Natural killer cell (primary cell): ENCODE results near the gene SHANK2. TPM values are rescaled to one million over a fixed set of nuclear protein-coding genes. Genes with fewer than 3 reads are reported as not detected.
"Not testable (repeated sequence)": the region's sequence is repeated elsewhere in the genome, so short reads cannot be mapped to it uniquely, and the experiment has no call there.

Experiments
- ATAC-seq, 3 donors: fragments of 150-1000 bp in 2 of 3; fragments of 200-7000 bp in 1 of 3; cut with Tn5 transposase; 1 replicate in 1 of 3; 2 replicates in 2 of 3; pipeline ENCODE4 v1.10.0; 2021; ENCODE audit warnings: mild to moderate bottlenecking in 2 of 3, moderate library complexity in 2 of 3
- DNase-seq, 2 donors: peaks; one replicate each; pipeline versions ENCODE4 v3.0.0 to v3.0.0-alpha.2; 2013 to 2021; ENCODE audit warnings: mixed read lengths in 1 of 2
- H3K27ac ChIP-seq: one replicate; pipeline ENCODE4 v1.5.1; 2013; ENCODE audit warnings: mild to moderate bottlenecking, low read length
- H3K27me3 ChIP-seq: one replicate; pipeline ENCODE4 v1.6.1; 2013; ENCODE audit warnings: low read length; ENCODE audit not compliant: control insufficient read depth, insufficient read depth
- H3K36me3 ChIP-seq: one replicate; pipeline ENCODE4 v1.6.1; 2013; ENCODE audit warnings: low read length; ENCODE audit not compliant: control insufficient read depth, insufficient read depth
- H3K4me1 ChIP-seq: one replicate; pipeline ENCODE4 v1.6.1; 2013; ENCODE audit warnings: low read length; ENCODE audit not compliant: control insufficient read depth, insufficient read depth
- H3K4me3 ChIP-seq: one replicate; pipeline ENCODE4 v1.5.1; 2013; ENCODE audit warnings: low read length
- H3K9me3 ChIP-seq: one replicate; pipeline ENCODE4 v1.6.1; 2013; ENCODE audit warnings: low read length; ENCODE audit not compliant: control insufficient read depth, insufficient read depth
- H3K27ac Mint-ChIP-seq, 2 donors: one replicate each; pipeline ENCODE4 v1.8.0; 2022; ENCODE audit warnings: mild to moderate bottlenecking in 2 of 2, mixed read lengths in 2 of 2, moderate library complexity in 1 of 2
- H3K27me3 Mint-ChIP-seq, 2 donors: one replicate each; pipeline ENCODE4 v1.8.0; 2022; ENCODE audit warnings: low read depth in 2 of 2, mixed read lengths in 2 of 2
- H3K36me3 Mint-ChIP-seq: one replicate; pipeline ENCODE4 v1.8.0; 2022; ENCODE audit warnings: mixed read lengths
- H3K4me1 Mint-ChIP-seq, 2 donors: one replicate each; pipeline ENCODE4 v1.8.0; 2022; ENCODE audit warnings: mixed read lengths in 2 of 2
- H3K4me3 Mint-ChIP-seq: one replicate; pipeline ENCODE4 v1.8.0; 2022; ENCODE audit warnings: mild to moderate bottlenecking, moderate library complexity, mixed read lengths
- H3K9me3 Mint-ChIP-seq, 2 donors: one replicate each; pipeline ENCODE4 v1.8.0; 2022; ENCODE audit warnings: mixed read lengths in 2 of 2
- WGBS: methylation state at CpG from one replicate; pipeline ENCODE4 v1.1.7; 2013; ENCODE audit warnings: missing lambda C conversion rate; ENCODE audit not compliant: insufficient coverage; 5-methylcytosine and 5-hydroxymethylcytosine counted together
- intact Hi-C: fragments of 100-400 bp; cut with micrococcal nuclease; formaldehyde crosslinking; loops from one replicate; pipeline ENCODE4 v1.14.2; 2022
- total RNA-seq, 4 donors: library from RNA; stranded (reverse); fragments of 120-200 nt in 1 of 4; gene quantifications; one replicate each; pipeline versions ENCODE4 v1.2.3 to v1.2.4, GENCODE V29; 2013 to 2022
- TF ChIP-seq, protein P1 (sequence below): fragments of 200-600 bp; IDR thresholded peaks from one replicate; pipeline ENCODE4 v1.8.0; 2022; ENCODE audit warnings: antibody characterized with exemption

The SHANK2 gene
- total RNA-seq, 3 donors from 2014 or later (not counting 1 experiment from before 2014, with no cell fraction given) = 4.9 TPM; not detected in 2

DNA sequence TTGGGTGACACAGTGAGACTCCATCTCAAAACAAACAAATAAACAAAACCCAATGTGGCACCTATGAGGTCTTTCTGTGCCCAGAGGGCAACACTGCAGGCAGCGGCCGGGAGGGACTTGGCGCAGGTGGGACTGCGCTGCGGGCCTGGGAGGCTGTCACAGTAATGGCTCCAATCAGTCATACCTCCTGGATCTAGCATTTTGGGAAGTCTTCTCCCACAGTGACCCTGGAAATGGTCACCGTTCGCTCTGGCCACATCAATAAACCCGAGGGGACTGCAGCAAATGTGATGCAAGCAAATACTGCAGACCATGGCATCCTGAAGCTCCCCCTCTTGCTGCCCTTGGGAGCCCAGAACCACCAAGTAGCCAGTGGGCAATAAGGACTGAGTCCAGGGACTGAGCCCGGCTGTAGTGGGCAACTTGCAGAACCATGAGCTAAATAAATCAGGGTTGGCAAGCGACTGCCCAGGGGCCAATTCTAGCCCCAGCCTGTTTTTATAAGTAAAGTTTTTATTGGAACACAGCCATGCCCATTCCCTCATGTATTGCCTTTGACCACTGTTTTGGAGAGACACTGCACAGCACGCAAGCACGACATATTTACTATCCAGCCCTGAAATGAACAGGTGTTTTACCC, 15.4 kb downstream of the SHANK2 start:
- Histone ChIP-seq H3K36me3 (no peaks in the 10 kb centered on the region), H3K4me3 (no peak overlapping the region), H3K4me1 (no peaks in the 10 kb centered on the region), H3K9me3 (no peaks in the 10 kb centered on the region), H3K27ac (no peak overlapping the region), H3K27me3 (no peaks in the 10 kb centered on the region)
- intact Hi-C loops = no loop called here
- peaks cover 6 to 17% of the 10 kb centered on the region in 2 donors for H3K27me3 Mint-ChIP-seq
- TF ChIP-seq, protein P1, sequence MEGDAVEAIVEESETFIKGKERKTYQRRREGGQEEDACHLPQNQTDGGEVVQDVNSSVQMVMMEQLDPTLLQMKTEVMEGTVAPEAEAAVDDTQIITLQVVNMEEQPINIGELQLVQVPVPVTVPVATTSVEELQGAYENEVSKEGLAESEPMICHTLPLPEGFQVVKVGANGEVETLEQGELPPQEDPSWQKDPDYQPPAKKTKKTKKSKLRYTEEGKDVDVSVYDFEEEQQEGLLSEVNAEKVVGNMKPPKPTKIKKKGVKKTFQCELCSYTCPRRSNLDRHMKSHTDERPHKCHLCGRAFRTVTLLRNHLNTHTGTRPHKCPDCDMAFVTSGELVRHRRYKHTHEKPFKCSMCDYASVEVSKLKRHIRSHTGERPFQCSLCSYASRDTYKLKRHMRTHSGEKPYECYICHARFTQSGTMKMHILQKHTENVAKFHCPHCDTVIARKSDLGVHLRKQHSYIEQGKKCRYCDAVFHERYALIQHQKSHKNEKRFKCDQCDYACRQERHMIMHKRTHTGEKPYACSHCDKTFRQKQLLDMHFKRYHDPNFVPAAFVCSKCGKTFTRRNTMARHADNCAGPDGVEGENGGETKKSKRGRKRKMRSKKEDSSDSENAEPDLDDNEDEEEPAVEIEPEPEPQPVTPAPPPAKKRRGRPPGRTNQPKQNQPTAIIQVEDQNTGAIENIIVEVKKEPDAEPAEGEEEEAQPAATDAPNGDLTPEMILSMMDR = no peak
- H3K9me3 Mint-ChIP-seq = no peaks in the 10 kb centered on the region
- H3K36me3 Mint-ChIP-seq = no peaks in the 10 kb centered on the region
- no peak overlapping the region for H3K4me3 Mint-ChIP-seq
- no peaks in the 10 kb centered on the region for H3K4me1 Mint-ChIP-seq
- 90% methylated on average over 12 of the region's 12 CpGs for WGBS
- ATAC-seq = no peak
- DNase-seq = no peak
- H3K27ac Mint-ChIP-seq = no peak overlapping the region

DNA sequence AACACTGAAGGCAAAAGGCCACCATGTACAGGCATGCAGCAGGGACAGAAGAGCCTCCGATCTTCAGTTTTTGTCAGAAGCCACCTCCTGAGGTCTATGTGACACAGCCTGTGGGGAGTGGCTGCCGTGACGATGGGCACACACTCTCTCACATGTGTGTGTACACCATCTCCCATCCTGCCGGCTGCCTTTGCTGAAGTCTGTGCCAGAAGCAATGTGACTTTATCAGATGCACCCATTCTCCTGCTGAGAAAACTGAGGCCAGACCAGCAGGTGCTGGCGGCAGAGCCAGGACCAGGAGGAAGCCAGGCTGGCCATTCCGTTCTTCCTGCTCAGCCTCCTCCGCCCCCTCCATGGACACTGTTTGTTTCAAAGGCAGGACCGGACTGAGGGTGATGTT, 16.7 kb downstream of the SHANK2 start:
- no peaks in the 10 kb centered on the region for H3K4me1 ChIP-seq
- TF ChIP-seq, protein P1 = no peak
- Mint-ChIP-seq H3K27me3 (peaks cover 2 to 11% of the 10 kb centered on the region in 2 donors), H3K27ac (no peak overlapping the region), H3K36me3 (no peaks in the 10 kb centered on the region), H3K4me3 (no peak overlapping the region), H3K9me3 (no peaks in the 10 kb centered on the region), H3K4me1 (no peaks in the 10 kb centered on the region)
- no peak overlapping the region for H3K27ac ChIP-seq
- ATAC-seq = no peak
- 85% methylated on average over 8 of the region's 8 CpGs for WGBS
- no peak overlapping the region for H3K4me3 ChIP-seq
- H3K36me3 ChIP-seq = no peaks in the 10 kb centered on the region
- H3K9me3 ChIP-seq = no peaks in the 10 kb centered on the region
- no peak for DNase-seq
- intact Hi-C loops = no loop called here
- H3K27me3 ChIP-seq = no peaks in the 10 kb centered on the region

DNA sequence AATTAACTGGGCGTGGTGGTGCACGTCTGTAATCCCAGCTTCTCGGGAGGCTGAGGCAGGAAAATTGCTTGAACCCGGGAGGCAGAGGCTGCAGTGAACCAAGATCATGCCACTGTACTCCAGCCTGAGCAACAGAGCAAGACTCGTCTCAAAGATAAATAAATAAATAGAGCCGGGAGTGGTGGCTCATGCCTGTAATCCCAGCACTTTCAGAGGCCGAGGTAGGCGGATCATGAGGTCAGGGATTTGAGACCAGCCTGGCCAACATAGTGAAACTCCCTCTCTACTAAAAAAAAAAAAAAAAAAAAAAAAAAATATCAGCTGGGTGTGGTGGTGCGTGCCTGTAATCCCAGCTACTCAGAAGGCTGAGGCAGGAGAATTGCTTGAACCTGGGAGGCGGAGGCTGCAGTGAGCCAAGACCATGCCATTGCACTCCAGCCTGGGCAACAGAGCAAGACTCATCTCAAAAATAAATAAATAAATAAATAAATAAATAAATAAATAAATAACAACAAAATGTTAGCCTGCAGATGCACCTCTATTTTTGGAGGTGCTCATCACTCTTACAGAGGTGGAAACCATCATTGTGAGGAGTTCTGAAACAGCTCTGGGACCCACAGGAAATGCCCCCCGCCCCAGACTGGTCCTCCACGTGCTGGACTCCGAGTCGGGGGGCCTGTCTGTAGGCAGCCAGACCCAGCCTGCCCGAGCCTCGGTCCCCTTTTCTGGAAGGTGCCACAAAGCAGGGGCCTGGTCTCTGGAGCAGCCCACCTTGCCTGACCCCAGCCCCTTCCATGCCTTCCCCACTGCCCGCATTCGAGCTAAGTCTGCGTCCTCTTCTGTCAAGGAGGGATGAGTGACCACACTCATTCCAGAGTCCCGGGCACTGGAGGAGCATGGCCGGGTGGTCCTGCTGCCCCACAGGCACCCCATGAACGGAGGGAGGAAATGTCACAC, 18.2 kb downstream of the SHANK2 start:
- peaks cover 2 to 12% of the 10 kb centered on the region in 2 donors for H3K27me3 Mint-ChIP-seq
- DNase-seq, intact Hi-C loops, H3K4me1 Mint-ChIP-seq, H3K27me3 ChIP-seq, H3K4me3 Mint-ChIP-seq, H3K9me3 Mint-ChIP-seq, H3K36me3 Mint-ChIP-seq, H3K36me3 ChIP-seq, H3K4me3 ChIP-seq, H3K4me1 ChIP-seq, H3K27ac ChIP-seq, H3K9me3 ChIP-seq, ATAC-seq, H3K27ac Mint-ChIP-seq: not testable (repeated sequence)
- 88% methylated on average over 20 of the region's 22 CpGs for WGBS

DNA sequence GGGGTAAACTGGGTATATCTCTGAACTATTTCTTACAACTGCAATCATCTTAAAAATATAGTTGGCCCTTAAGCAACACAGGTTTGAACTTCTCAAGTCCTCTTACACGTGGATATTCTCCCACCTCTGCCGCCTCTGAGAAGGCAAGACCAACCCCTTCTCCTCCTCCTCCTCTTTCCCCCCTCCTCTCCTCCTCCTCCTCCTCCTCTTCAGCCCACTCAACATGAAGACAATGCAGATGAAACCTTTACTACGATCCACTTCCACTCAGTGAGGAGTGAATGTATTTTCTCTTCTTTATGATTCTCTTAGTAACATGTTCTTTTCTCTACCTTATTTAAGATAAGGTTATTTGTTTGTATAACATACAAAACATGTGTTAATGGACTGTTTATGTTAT, 20.0 kb downstream of the SHANK2 start:
- no peak overlapping the region for H3K4me3 Mint-ChIP-seq
- Histone ChIP-seq H3K4me3 (no peak overlapping the region), H3K4me1 (no peaks in the 10 kb centered on the region), H3K36me3 (no peaks in the 10 kb centered on the region), H3K27me3 (peaks cover 2% of the 10 kb centered on the region), H3K9me3 (no peaks in the 10 kb centered on the region), H3K27ac (no peak overlapping the region)
- ATAC-seq (no peak), DNase-seq (no peak)
- peaks cover 7% of the 10 kb centered on the region for H3K36me3 Mint-ChIP-seq
- intact Hi-C loops = no loop called here
- TF ChIP-seq, protein P1 = no peak
- peaks cover 4 to 6% of the 10 kb centered on the region in 2 donors for H3K9me3 Mint-ChIP-seq
- H3K4me1 Mint-ChIP-seq = no peaks in the 10 kb centered on the region
- 64% methylated on average over 2 of the region's 3 CpGs for WGBS
- no peak overlapping the region for H3K27ac Mint-ChIP-seq
- H3K27me3 Mint-ChIP-seq = peaks cover 1 to 6% of the 10 kb centered on the region in 2 donors
